Transverse colon (tissue), 4 donors: ENCODE measurements around the gene HNRNPM. TPM values are rescaled to one million over a fixed set of nuclear protein-coding genes. Genes with fewer than 3 reads are reported as not detected.

Experiments used
- DNase-seq: peaks from one replicate; pipeline ENCODE4 v3.0.0-alpha.2; 2019
- H3K27ac ChIP-seq, 4 donors: fragments of 200-600 bp; sonication (generic); 2 replicates each; pipeline ENCODE4 v1.5.1; 2016 to 2018; ENCODE audit warnings: inconsistent platforms in 4 of 4
- H3K27me3 ChIP-seq: fragments of 200-600 bp; sonication (generic); 2 replicates; pipeline ENCODE4 v1.5.1; 2017; ENCODE audit warnings: inconsistent platforms
- H3K36me3 ChIP-seq, 4 donors: fragments of 200-600 bp; sonication (generic); 2 replicates each; pipeline ENCODE4 v1.5.1; 2017 to 2019; ENCODE audit warnings: inconsistent platforms in 4 of 4
- H3K4me1 ChIP-seq, 4 donors: fragments of 200-600 bp; sonication (generic); 2 replicates each; pipeline ENCODE4 v1.5.1; 2017 to 2020; ENCODE audit warnings: inconsistent platforms in 4 of 4
- H3K4me3 ChIP-seq, 4 donors: fragments of 200-600 bp; sonication (generic); 1 replicate in 1 of 4; 2 replicates in 3 of 4; pipeline versions ENCODE4 v1.5.1 to v1.6.1; 2017 to 2019; ENCODE audit warnings: inconsistent platforms in 4 of 4
- H3K9me3 ChIP-seq, 2 donors: fragments of 200-600 bp; sonication (generic); 2 replicates each; pipeline ENCODE4 v1.5.1; 2017 to 2019; ENCODE audit warnings: inconsistent platforms in 2 of 2
- EP300 ChIP-seq: sonication (generic); formaldehyde crosslinking; IDR thresholded peaks from one replicate; pipeline ENCODE4 v1.6.1; 2017; ENCODE audit warnings: antibody characterized with exemption, low read depth
- POLR2A ChIP-seq: fragments of 450-650 bp; IDR thresholded peaks from one replicate; pipeline ENCODE4 v1.6.1; 2016; ENCODE audit warnings: antibody characterized with exemption, mild to moderate bottlenecking, moderate library complexity
- POLR2AphosphoS5 ChIP-seq, 3 donors: sonication (generic); formaldehyde crosslinking; IDR thresholded peaks; one replicate each; pipeline ENCODE4 v1.6.1; 2016; ENCODE audit warnings: antibody characterized with exemption in 3 of 3
- WGBS, 2 donors: methylation state at CpG; one replicate each; pipeline ENCODE4 v1.1.5; 2018; ENCODE audit warnings: low coverage in 1 of 2; 5-methylcytosine and 5-hydroxymethylcytosine counted together
- in situ Hi-C, 4 donors: fragments of 200-750 bp; cut with MboI; loops; one replicate each; pipeline versions ENCODE4 v1.15.0 to v1.15.1; 2017; ENCODE audit warnings: low sequenced_read_pairs in 3 of 4, low pct_ligation_motif_present in 1 of 4, low pct_unique_long_range_greater_than_20kb in 1 of 4
- intact Hi-C: fragments of 100-400 bp; cut with DNase I; formaldehyde crosslinking; loops from one replicate; pipeline ENCODE4 v1.15.1; 2023; ENCODE audit warnings: low total_unique reads
- total RNA-seq, 4 donors: library from RNA; depleted of rRNA; stranded (reverse); fragments of >200 nt; gene quantifications; one replicate each; pipeline ENCODE4 v1.1.0, GENCODE V29; 2016
- TF ChIP-seq, protein P1 (sequence below), 5 experiments: fragments of 200-600 bp in 3 of 5; fragments of 450-650 bp in 2 of 5; sonication (generic) in 3 of 5; IDR thresholded peaks; 1 replicate in 2 of 5; 2 replicates in 3 of 5; pipeline ENCODE4 v1.5.1; 2016 to 2017; ENCODE audit warnings: antibody characterized with exemption in 5 of 5, inconsistent platforms in 3 of 5, mild to moderate bottlenecking in 2 of 5, moderate library complexity in 1 of 5

Gene HNRNPM
- total RNA-seq, 4 donors from 2014 or later, result 72.2 to 164 (median 101) TPM

DNA sequence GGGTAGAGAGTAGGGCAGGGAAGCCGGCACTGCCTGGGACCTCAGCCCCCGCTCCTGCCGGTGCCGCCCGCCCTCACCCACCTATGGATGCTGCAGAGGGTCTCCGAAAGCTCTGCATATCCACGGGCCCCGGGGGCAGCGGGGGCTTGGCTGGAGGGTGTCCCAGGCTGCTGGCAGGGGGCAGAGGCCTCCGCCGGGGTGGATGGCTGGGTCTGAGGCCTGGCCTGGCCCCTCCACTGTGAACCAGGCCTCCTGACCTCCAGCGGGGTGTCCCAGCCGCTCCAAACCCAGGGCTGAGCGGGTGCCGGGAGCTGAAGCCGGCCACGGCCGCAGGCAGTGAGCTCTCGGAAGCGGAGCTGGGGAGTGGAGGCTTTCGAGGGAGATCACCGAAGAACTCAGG lies 53.5 kb downstream of the HNRNPM start:
- Histone ChIP-seq H3K27me3 (no peaks in the 10 kb centered on the region), H3K4me1 (no peaks in the 10 kb centered on the region), H3K9me3 (no peaks in the 10 kb centered on the region), H3K36me3 (no peaks in the 10 kb centered on the region), H3K4me3 (no peak overlapping the region), H3K27ac (no peak overlapping the region)
- in situ Hi-C loops (no loop called here), intact Hi-C loops (no loop called here)
- no peak for DNase-seq
- TF ChIP-seq EP300 (no peak), POLR2A (no peak), POLR2AphosphoS5 (IDR thresholded peaks at IDR 0.05) (no peak)
- TF ChIP-seq, protein P1, sequence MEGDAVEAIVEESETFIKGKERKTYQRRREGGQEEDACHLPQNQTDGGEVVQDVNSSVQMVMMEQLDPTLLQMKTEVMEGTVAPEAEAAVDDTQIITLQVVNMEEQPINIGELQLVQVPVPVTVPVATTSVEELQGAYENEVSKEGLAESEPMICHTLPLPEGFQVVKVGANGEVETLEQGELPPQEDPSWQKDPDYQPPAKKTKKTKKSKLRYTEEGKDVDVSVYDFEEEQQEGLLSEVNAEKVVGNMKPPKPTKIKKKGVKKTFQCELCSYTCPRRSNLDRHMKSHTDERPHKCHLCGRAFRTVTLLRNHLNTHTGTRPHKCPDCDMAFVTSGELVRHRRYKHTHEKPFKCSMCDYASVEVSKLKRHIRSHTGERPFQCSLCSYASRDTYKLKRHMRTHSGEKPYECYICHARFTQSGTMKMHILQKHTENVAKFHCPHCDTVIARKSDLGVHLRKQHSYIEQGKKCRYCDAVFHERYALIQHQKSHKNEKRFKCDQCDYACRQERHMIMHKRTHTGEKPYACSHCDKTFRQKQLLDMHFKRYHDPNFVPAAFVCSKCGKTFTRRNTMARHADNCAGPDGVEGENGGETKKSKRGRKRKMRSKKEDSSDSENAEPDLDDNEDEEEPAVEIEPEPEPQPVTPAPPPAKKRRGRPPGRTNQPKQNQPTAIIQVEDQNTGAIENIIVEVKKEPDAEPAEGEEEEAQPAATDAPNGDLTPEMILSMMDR (IDR thresholded peaks at IDR 0.05), result no peak
- WGBS, 2 donors, result 90% methylated on average over 20 of the region's 22 CpGs; no CpG with 5 or more reads in 1 of the 2 donors

DNA sequence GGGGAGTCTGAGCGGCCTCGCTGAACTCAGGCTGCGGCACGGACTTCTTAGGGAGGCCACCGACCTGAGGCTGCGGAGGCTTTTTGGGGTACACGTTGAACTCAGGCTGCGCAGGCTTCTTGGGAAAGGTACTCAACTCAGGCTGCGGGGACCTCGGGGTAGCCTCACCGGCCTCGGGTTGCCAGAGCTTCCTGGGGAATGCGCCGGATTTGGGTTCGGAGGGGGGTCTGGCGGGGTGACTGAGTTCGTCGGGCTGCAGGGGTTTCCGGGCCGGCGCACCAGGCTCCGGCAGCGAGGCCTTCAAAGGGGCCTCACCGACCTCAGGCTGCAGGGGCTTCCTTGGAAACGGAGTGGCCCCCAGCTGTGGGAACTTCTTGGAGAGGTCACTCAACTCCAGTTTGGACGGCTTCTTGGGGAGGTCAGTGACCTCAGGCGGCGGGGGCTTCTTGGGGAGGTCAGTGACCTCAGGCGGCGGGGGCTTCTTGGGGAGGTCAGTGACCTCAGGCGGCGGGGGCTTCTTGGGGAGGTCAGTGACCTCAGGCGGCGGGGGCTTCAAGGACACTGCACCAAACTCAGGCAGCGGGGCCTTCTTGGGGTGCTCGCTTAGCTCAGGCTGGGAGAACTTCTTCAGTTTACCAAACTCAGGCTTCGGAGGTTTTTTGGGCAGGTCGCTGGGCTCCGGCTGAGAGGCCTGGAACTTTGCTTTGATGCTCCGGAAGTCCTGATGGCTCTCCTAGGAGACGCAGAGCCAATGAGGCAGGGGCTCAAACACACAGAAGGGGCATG lies 54.5 kb downstream of the HNRNPM start:
- intact Hi-C loops (no loop called here), in situ Hi-C loops (no loop called here)
- no peak overlapping the region for H3K27ac ChIP-seq
- H3K9me3 ChIP-seq, result no peaks in the 10 kb centered on the region
- H3K4me3 ChIP-seq, result no peak overlapping the region
- WGBS, 2 donors, result 85% methylated on average over 38 of the region's 41 CpGs; no CpG with 5 or more reads in 1 of the 2 donors
- no peak for DNase-seq
- no peak for TF ChIP-seq EP300
- no peak for TF ChIP-seq POLR2AphosphoS5 (IDR thresholded peaks at IDR 0.05)
- no peak for TF ChIP-seq POLR2A
- TF ChIP-seq, protein P1 (IDR thresholded peaks at IDR 0.05), result no peak
- no peaks in the 10 kb centered on the region for H3K36me3 ChIP-seq
- H3K27me3 ChIP-seq, result no peaks in the 10 kb centered on the region
- no peaks in the 10 kb centered on the region for H3K4me1 ChIP-seq

DNA sequence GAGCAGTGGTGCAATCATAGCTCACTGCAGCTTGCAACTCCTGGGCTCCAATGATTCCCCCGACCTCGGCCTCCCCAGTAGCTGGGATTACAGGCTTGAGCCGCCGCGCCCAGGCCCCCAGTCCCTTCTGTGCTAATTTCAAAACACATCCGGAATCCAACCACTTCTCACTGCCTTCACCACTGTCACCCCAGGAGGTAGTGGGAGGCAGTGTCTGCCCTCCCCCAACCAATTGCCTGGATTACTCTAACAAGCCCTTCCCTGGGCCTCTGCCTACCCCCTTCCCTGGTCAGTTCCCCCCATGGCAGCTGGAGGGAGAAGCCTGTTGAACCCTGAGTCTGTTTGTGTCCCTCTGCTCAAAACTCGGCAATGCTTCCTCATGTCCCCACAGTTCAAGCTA lies 55.4 kb downstream of the HNRNPM start:
- Histone ChIP-seq H3K27ac (no peak overlapping the region), H3K36me3 (no peaks in the 10 kb centered on the region), H3K4me1 (no peaks in the 10 kb centered on the region), H3K27me3 (no peaks in the 10 kb centered on the region), H3K9me3 (no peaks in the 10 kb centered on the region), H3K4me3 (no peak overlapping the region)
- TF ChIP-seq POLR2A (no peak), POLR2AphosphoS5 (IDR thresholded peaks at IDR 0.05) (no peak), EP300 (no peak)
- TF ChIP-seq, protein P1 (IDR thresholded peaks at IDR 0.05), result no peak
- no peak for DNase-seq
- in situ Hi-C loops, result loop anchor here (10.0 to 25.0 kb wide), 3 partner anchors 85 to 145 kb away; partner anchors contain the start of gene MARCHF2 (in 2 of the 4)
- WGBS, 2 donors, result 52 to 100% methylated on average over 4 to 7 of the region's 7 CpGs
- intact Hi-C loops, result loop anchor here (10.0 kb wide), 1 partner anchor 145 kb away; no protein-coding TSS in a partner anchor

DNA sequence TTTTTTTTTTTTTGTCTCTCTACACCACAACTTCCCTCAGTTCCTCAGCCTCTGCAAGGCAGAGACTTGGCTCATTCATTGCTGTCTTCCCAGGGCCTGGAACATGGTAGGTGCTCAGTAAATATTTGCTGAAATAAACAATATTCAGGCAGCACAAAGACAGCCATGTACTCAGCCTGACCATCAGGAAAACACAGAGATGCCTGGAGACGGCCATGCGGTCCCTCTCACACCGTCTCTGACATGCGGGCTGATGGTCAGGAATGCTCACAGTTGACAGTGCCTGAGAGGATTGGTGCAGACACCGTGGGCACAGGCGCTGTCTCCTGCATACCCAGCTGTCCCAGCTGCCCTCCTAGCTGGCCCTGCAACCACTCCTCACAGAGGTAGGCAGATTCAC lies 56.7 kb downstream of the HNRNPM start:
- no peak for TF ChIP-seq POLR2A
- no peak for TF ChIP-seq EP300
- TF ChIP-seq, protein P1 (IDR thresholded peaks at IDR 0.05), result no peak
- TF ChIP-seq POLR2AphosphoS5 (IDR thresholded peaks at IDR 0.05), result no peak
- 40 to 71% methylated on average over 1 to 6 of the region's 6 CpGs for WGBS, 2 donors
- H3K27me3 ChIP-seq, result no peaks in the 10 kb centered on the region
- DNase-seq, result no peak
- H3K4me1 ChIP-seq, result peaks cover 3 to 10% (median 9%) of the 10 kb centered on the region in 4 donors
- in situ Hi-C loops, result loop anchor here (10.0 to 25.0 kb wide), 3 partner anchors 87 to 147 kb away; partner anchors contain the start of gene MARCHF2 (in 2 of the 4)
- intact Hi-C loops, result loop anchor here (10.0 kb wide), 1 partner anchor 147 kb away; no protein-coding TSS in a partner anchor
- no peaks in the 10 kb centered on the region for H3K36me3 ChIP-seq
- no peak overlapping the region for H3K27ac ChIP-seq
- H3K9me3 ChIP-seq, result no peaks in the 10 kb centered on the region
- no peak overlapping the region for H3K4me3 ChIP-seq
